ENCODE results near the gene MTERF2.

Gene MTERF2

GRCh38 chr12:106954462-106955376 lies 32.2 kb downstream of the MTERF2 start:
- DNase-seq (ENCODE audit: low spot score), result no peak

DNA sequence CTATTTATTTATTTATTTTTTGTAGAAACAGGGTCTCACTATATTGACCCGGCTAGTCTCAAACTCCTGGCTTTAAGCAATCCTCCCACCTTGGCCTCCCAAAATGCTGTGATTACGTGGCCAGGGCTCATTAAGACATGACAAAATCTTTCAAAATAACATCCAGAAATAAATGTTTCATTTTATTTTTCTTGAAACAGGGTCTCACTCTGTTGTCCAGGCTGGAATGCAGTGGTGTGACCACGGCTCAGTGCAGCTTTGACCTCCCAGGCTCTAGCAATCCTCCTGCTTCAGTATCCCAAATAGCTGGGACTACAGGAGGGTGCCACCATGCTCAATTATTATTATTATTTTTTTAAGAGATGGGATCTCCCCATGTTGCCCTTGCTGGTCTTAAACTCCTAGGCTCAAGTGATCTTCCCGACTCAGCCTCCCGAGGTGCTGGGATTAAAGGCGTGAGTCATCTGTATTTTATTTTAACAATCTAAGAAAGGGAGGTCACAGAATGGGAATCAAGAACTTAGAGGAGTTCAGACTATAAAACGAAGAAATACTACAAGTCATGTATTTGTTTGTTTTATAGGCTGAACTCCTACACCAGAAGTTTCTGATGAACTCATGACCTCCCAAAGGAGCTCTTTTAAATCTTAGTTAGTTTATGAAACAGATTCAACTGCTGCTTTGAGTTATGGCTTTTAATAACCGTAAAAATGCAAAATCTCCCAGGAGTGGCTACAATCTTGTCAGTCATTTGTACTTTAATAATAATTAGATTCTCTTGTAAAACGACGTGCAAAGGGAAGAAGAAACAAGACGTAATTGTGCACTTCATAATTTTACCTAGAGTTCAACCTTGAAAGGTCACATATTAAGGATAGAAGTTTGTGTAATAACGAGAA lies 33.3 kb downstream of the MTERF2 start:
- DNase-seq (ENCODE audit: low spot score), result no peak

DNA sequence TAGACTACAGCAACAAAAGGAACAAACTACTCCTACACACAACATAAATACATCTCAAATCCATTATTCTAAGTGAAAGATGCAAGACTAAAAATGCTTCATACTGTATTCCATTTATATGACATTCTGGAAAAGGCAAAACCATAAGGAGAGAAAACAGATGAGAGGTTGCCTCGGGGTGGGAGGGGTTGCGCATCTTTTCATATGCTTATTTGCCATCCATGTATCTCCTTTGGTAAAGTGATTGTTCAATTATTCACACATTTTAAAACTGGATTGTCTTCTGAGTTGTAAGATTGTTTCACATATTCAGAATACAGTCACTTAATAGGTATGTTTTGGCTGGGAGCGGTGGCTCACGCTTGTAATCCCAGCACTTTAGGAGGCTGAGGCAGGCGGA lies 36.4 kb downstream of the MTERF2 start:
- no peak for DNase-seq (ENCODE audit: low spot score)

GRCh38 chr12:106947461-106947860 lies 39.5 kb downstream of the MTERF2 start:
- DNase-seq (ENCODE audit: low spot score), result no peak

- no peak for DNase-seq (ENCODE audit: low spot score)
These were observed 41.6 kb downstream of the MTERF2 start for GRCh38 chr12:106945261-106945851.

DNA sequence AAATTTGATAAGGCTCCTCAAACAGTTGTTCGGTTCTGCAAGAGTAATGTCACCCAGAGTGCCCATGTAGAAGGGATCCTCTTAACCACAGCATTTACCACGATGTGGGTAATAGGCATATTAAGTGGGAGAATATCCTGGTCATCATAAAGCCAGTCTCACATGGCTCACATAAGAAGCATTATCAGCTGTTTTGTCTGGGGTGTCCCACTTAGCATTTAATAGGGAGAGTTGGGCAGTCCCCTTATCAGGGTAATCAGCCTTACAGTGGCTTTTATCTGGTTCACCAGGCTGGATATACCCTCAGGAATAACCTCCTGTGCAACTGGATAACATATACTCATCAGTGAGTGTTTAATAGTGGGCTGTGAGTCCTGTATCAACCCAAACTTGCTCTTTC lies 44.2 kb downstream of the MTERF2 start:
- no peak for DNase-seq (ENCODE audit: low spot score)

GRCh38 chr12:106941481-106942156 lies 45.3 kb downstream of the MTERF2 start:
- DNase-seq (ENCODE audit: low spot score), result no peak

- no peak for DNase-seq (ENCODE audit: low spot score)
These were observed 52.7 kb downstream of the MTERF2 start for GRCh38 chr12:106934277-106934676.
